H1 (cell line): ENCODE measurements around the gene PPP1R14B. TPM values are rescaled to one million over a fixed set of nuclear protein-coding genes. Genes with fewer than 3 reads are reported as not detected.

Experiments
- CTCF ChIA-PET: fragments of 300-600 bp; sonication (Branson Sonifier 250); formaldehyde crosslinking; loops from one replicate; lab custom pipeline; 2021; ENCODE audit not compliant: partially characterized antibody; lab: Charles Lee
- POLR2A ChIA-PET: fragments of 300-600 bp; sonication (Branson Sonifier 250); formaldehyde crosslinking; loops from one replicate; lab custom pipeline; 2021; ENCODE audit warnings: inconsistent platforms; ENCODE audit not compliant: partially characterized antibody; lab: Charles Lee
- DNase-seq, 2 experiments: peaks; one replicate each; pipeline versions ENCODE4 v3.0.0 to v3.0.0-alpha.2; 2010 to 2022; ENCODE audit warnings: low spot score in 2 of 2, low read depth in 1 of 2, mixed read lengths in 1 of 2
- FAIRE-seq: peaks from 2 replicates; lab custom pipeline; 2011; peaks lifted over from hg19 to GRCh38; lab: Jason Lieb, UNC
- H2AFZ ChIP-seq: 2 replicates; pipeline ENCODE4 v1.8.1; 2012; ENCODE audit warnings: low read length, inconsistent platforms
- H2AK5ac ChIP-seq: 2 replicates; pipeline ENCODE4 v1.6.1; 2013; ENCODE audit warnings: low read depth, low read length
- H2BK120ac ChIP-seq: replicated peaks from 2 replicates; pipeline ENCODE3; 2013; ENCODE audit warnings: low read depth, low read length, inconsistent platforms
- H2BK12ac ChIP-seq: 2 replicates; pipeline ENCODE4 v1.6.1; 2013; ENCODE audit warnings: low read depth, low read length
- H2BK15ac ChIP-seq: 2 replicates; pipeline ENCODE4 v1.6.1; 2013; ENCODE audit warnings: low read length
- H2BK20ac ChIP-seq: 2 replicates; pipeline ENCODE4 v1.6.1; 2013; ENCODE audit warnings: low read length
- H2BK5ac ChIP-seq: 2 replicates; pipeline ENCODE4 v1.6.1; 2013; ENCODE audit warnings: low read depth, low read length
- H3K14ac ChIP-seq: 2 replicates; pipeline ENCODE4 v1.6.1; 2013; ENCODE audit warnings: inconsistent platforms; ENCODE audit not compliant: insufficient read length
- H3K18ac ChIP-seq: 2 replicates; pipeline ENCODE4 v1.6.1; 2013; ENCODE audit warnings: low read length; ENCODE audit errors: extremely low read depth
- H3K23ac ChIP-seq: 2 replicates; pipeline ENCODE4 v1.6.1; 2013; ENCODE audit warnings: inconsistent platforms; ENCODE audit not compliant: insufficient read length
- H3K23me2 ChIP-seq: 2 replicates; pipeline ENCODE4 v1.6.1; 2013; ENCODE audit warnings: low read depth, low read length
- H3K27ac ChIP-seq: 2 replicates; pipeline ENCODE4 v1.6.1; 2011; ENCODE audit warnings: low read depth, low read length, inconsistent platforms
- H3K27me3 ChIP-seq, 4 experiments: replicated peaks in 1 of 4; 1 replicate in 1 of 4; 2 replicates in 3 of 4; pipeline versions ENCODE4 v1.6.1 to v1.8.1; 2011 to 2013; ENCODE audit warnings: low read length in 3 of 4, mild to moderate bottlenecking in 3 of 4, inconsistent platforms in 2 of 4, mixed read lengths in 2 of 4, moderate library complexity in 1 of 4; ENCODE audit not compliant: control insufficient read depth in 3 of 4, insufficient read depth in 3 of 4; ENCODE audit errors: extremely low read depth in 1 of 4
- H3K36me3 ChIP-seq, 4 experiments: 2 replicates each; pipeline versions ENCODE4 v1.6.1 to v1.8.1; 2011 to 2013; ENCODE audit warnings: mild to moderate bottlenecking in 4 of 4, low read length in 3 of 4, moderate library complexity in 2 of 4, control low read depth in 1 of 4, inconsistent platforms in 1 of 4; ENCODE audit not compliant: insufficient read depth in 4 of 4, control insufficient read depth in 2 of 4
- H3K4ac ChIP-seq: replicated peaks from 2 replicates; pipeline ENCODE3; 2013; ENCODE audit warnings: low read length, low read depth, mixed read lengths, inconsistent platforms; ENCODE audit not compliant: insufficient read length
- H3K4me1 ChIP-seq, 4 experiments: replicated peaks in 1 of 4; 1 replicate in 1 of 4; 2 replicates in 3 of 4; pipeline versions ENCODE4 v1.6.1 to v1.8.1; 2011 to 2013; ENCODE audit warnings: low read length in 3 of 4, inconsistent platforms in 2 of 4, mixed read lengths in 1 of 4; ENCODE audit not compliant: insufficient read depth in 4 of 4, control insufficient read depth in 3 of 4
- H3K4me2 ChIP-seq, 2 experiments: 2 replicates each; pipeline versions ENCODE4 v1.6.1 to v1.8.1; 2011 to 2013; ENCODE audit warnings: low read depth in 2 of 2, low read length in 2 of 2, control low read depth in 1 of 2, inconsistent platforms in 1 of 2, mild to moderate bottlenecking in 1 of 2; ENCODE audit not compliant: insufficient read depth in 1 of 2
- H3K4me3 ChIP-seq, 4 experiments: fragments of 200-600, 300-600 bp in 1 of 4; sonication (generic), shearing (Covaris generic), sonication (Bioruptor Twin) in 1 of 4; 2 replicates each; pipeline versions ENCODE4 v1.5.1 to v1.8.1; 2011 to 2016; ENCODE audit warnings: low read length in 4 of 4, low read depth in 3 of 4, control low read depth in 2 of 4, inconsistent platforms in 2 of 4, mild to moderate bottlenecking in 2 of 4, mixed read lengths in 1 of 4, moderate library complexity in 1 of 4; ENCODE audit not compliant: insufficient read depth in 2 of 4; ENCODE audit errors: extremely low read depth in 1 of 4
- H3K56ac ChIP-seq: replicated peaks from 2 replicates; pipeline ENCODE3; 2013; ENCODE audit warnings: low read depth, mild to moderate bottlenecking, mixed read lengths, low read length, inconsistent platforms; ENCODE audit not compliant: insufficient read length
- H3K79me1 ChIP-seq: 2 replicates; pipeline ENCODE4 v1.6.1; 2013; ENCODE audit warnings: low read depth, low read length, control low read depth
- H3K79me2 ChIP-seq, 2 experiments: 2 replicates each; pipeline versions ENCODE4 v1.6.1 to v1.8.1; 2012 to 2013; ENCODE audit warnings: low read length in 2 of 2, mild to moderate bottlenecking in 2 of 2, inconsistent platforms in 1 of 2; ENCODE audit not compliant: insufficient read depth in 2 of 2, control insufficient read depth in 1 of 2
- H3K9ac ChIP-seq, 4 experiments: replicated peaks in 1 of 4; 1 replicate in 1 of 4; 2 replicates in 3 of 4; pipeline versions ENCODE4 v1.6.1 to v1.8.1; 2011 to 2013; ENCODE audit warnings: low read depth in 3 of 4, low read length in 3 of 4, control low read depth in 2 of 4, mild to moderate bottlenecking in 2 of 4, moderate library complexity in 2 of 4, inconsistent platforms in 1 of 4; ENCODE audit errors: extremely low read depth in 1 of 4
- H3K9me3 ChIP-seq, 2 experiments: 2 replicates each; pipeline versions ENCODE4 v1.6.1 to v1.8.1; 2012 to 2013; ENCODE audit warnings: mild to moderate bottlenecking in 2 of 2, moderate library complexity in 2 of 2, control low read depth in 1 of 2, inconsistent platforms in 1 of 2, low read depth in 1 of 2, low read length in 1 of 2, mixed read lengths in 1 of 2; ENCODE audit not compliant: insufficient read depth in 2 of 2
- H4K20me1 ChIP-seq, 2 experiments: replicated peaks in 1 of 2; 2 replicates each; pipeline versions ENCODE3 to v1.8.1; 2011 to 2013; ENCODE audit warnings: inconsistent platforms in 2 of 2, low read length in 2 of 2, mild to moderate bottlenecking in 1 of 2; ENCODE audit not compliant: insufficient read depth in 2 of 2, control insufficient read depth in 1 of 2
- H4K5ac ChIP-seq: 2 replicates; pipeline ENCODE4 v1.6.1; 2013; ENCODE audit warnings: low read length, low read depth, mixed read lengths, inconsistent platforms; ENCODE audit not compliant: insufficient read length
- H4K8ac ChIP-seq: 2 replicates; pipeline ENCODE4 v1.8.0; 2013; ENCODE audit warnings: mild to moderate bottlenecking, moderate library complexity, low read length, inconsistent platforms; ENCODE audit not compliant: insufficient read depth; ENCODE audit errors: extremely low read depth
- H4K91ac ChIP-seq: replicated peaks from 2 replicates; pipeline ENCODE3; 2013; ENCODE audit warnings: low read length, mixed read lengths, inconsistent platforms; ENCODE audit not compliant: insufficient read length
- CBX5 ChIP-seq: fragments of 300-800, 300-1000 bp; sonication (generic); IDR thresholded peaks from 2 replicates; pipeline ENCODE4 v1.7.1; 2016; ENCODE audit warnings: antibody characterized with exemption, low read length, low read depth
- SP1 ChIP-seq: IDR thresholded peaks from 2 replicates; pipeline ENCODE4 v1.6.1; 2011; ENCODE audit warnings: low read depth, low read length
- SRF ChIP-seq: IDR thresholded peaks from 2 replicates; pipeline ENCODE4 v1.6.1; 2011; ENCODE audit warnings: mild to moderate bottlenecking, low read depth, low read length, moderate library complexity
- SUZ12 ChIP-seq: fragments of 200-600 bp; sonication (generic); IDR thresholded peaks from 2 replicates; pipeline ENCODE4 v1.6.1; 2012; ENCODE audit warnings: mild to moderate bottlenecking, inconsistent platforms, low read length, moderate library complexity, mixed read lengths
- YY1 ChIP-seq: IDR thresholded peaks from 2 replicates; pipeline ENCODE4 v1.6.1; 2011; ENCODE audit warnings: low read depth, mild to moderate bottlenecking, low read length
- WGBS, 2 experiments: shearing (Covaris generic) in 1 of 2; methylation state at CpG; one replicate each; pipeline versions ENCODE4 v1.1.6 to v1.1.7; 2013 to 2015; ENCODE audit warnings: low lambda C conversion rate in 2 of 2, mixed read lengths in 2 of 2, inconsistent platforms in 1 of 2, low coverage in 1 of 2, missing lambda C conversion rate in 1 of 2; ENCODE audit not compliant: insufficient replicate concordance in 2 of 2, insufficient coverage in 1 of 2, insufficient read length in 1 of 2; ENCODE audit errors: extremely low coverage in 1 of 2, missing lambda C conversion rate in 1 of 2; 5-methylcytosine and 5-hydroxymethylcytosine counted together
- polyA plus RNA-seq, 7 experiments: library from polyadenylated mRNA; depleted of rRNA in 3 of 7; stranded (reverse) in 5 of 7; unstranded in 2 of 7; fragments of >200 nt in 5 of 7; fragments of 200-250 nt in 2 of 7; gene quantifications; 1 replicate in 5 of 7; 2 replicates in 1 of 7; 4 replicates in 1 of 7; pipeline versions ENCODE4 v1.2.1 to v1.2.3, GENCODE V29; 2011 to 2013; ENCODE audit warnings: missing spikeins in 2 of 7, mixed read lengths in 2 of 7
- total RNA-seq: library from RNA; stranded (reverse); fragmentation: NEBNext Ultra II Directional; extraction: Animal tissue kit (Norgen Biotek cat#: 25700); gene quantifications from 2 replicates; pipeline ENCODE4 v1.2.1, GENCODE V29; 2021
- TF ChIP-seq, protein P1 (sequence below): IDR thresholded peaks from 2 replicates; pipeline ENCODE4 v1.6.1; 2012; ENCODE audit warnings: inconsistent platforms

PPP1R14B gene
- total and polyA plus RNA-seq, 2 of the 8 experiments (the other 6 are each of a cell fraction or from before 2014, with no cell fraction given): 265 to 419 TPM

DNA sequence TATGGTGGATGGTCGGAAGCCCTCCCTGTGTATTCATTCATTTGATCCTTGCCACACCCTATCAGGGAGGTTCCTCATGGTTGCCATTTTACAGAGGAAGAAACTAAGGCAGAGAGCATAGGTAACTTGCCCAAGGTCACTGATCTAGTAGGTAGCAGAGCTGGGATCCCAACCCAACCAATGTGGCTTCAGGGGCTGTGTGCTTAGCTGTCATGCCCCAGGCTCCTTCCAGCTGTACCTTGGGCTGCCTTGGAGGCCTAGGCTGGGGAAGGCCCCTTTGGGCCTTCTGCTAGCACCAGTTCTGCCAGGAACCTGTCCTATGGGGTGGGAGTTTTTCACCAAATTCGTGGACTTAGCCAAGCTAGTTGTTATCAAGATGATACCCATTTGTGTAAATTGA is 29.1 kb upstream of the PPP1R14B start:
- no peak overlapping the region for H3K14ac ChIP-seq
- H3K18ac ChIP-seq: no peak overlapping the region
- no peak overlapping the region for H2BK12ac ChIP-seq
- no peak overlapping the region for H3K4ac ChIP-seq
- no peaks in the 10 kb centered on the region for H4K20me1 ChIP-seq
- WGBS, 2 experiments: 81% methylated on average over 2 of the region's 2 CpGs; no CpG with 5 or more reads in 1 of the 2 experiments
- H3K79me1 ChIP-seq: no peaks in the 10 kb centered on the region; the same call in 1 of the 2 replicates
- peaks cover 0 to 5% (median 2%) of the 10 kb centered on the region in 4 experiments; a peak in 1 of 7 replicates for H3K4me1 ChIP-seq
- H3K27ac ChIP-seq: no peak overlapping the region
- FAIRE-seq (no peak), DNase-seq (no peak)
- H4K8ac ChIP-seq: no peak overlapping the region
- H4K91ac ChIP-seq: no peak overlapping the region
- no peaks in the 10 kb centered on the region; a peak in 1 of 8 replicates for H3K36me3 ChIP-seq
- no peak overlapping the region for H2AFZ ChIP-seq
- H2BK15ac ChIP-seq: no peak overlapping the region
- POLR2A ChIA-PET: interaction anchor here (0.6 to 0.8 kb wide), 2 partner anchors 18 to 32 kb away, joined by 3 read pairs; no protein-coding TSS in a partner anchor
- no peak overlapping the region for H2BK120ac ChIP-seq
- no peak overlapping the region for H3K56ac ChIP-seq
- no peak overlapping the region for H3K9ac ChIP-seq
- no peaks in the 10 kb centered on the region for H3K23me2 ChIP-seq
- H2AK5ac ChIP-seq: no peak overlapping the region
- no peaks in the 10 kb centered on the region for H3K27me3 ChIP-seq
- peak overlapping the region; percentile 35; the same call in 1 of the 2 replicates for H2BK5ac ChIP-seq
- no peaks in the 10 kb centered on the region for H3K9me3 ChIP-seq
- no peak overlapping the region for H2BK20ac ChIP-seq
- H3K23ac ChIP-seq: no peak overlapping the region
- H3K4me3 ChIP-seq: no peak overlapping the region
- no peak overlapping the region for H3K4me2 ChIP-seq
- no peak overlapping the region for H4K5ac ChIP-seq
- H3K79me2 ChIP-seq: 0 out of 4 replicates have a peak, but pooled peaks cover 0 to 4% of the 10 kb centered on the region in 2 experiments
- CTCF ChIA-PET: interaction anchor here (0.6 to 13.7 kb wide), 8 partner anchors 13 to 1890 kb away, joined by 3 to 168 read pairs (median 4); partner anchors contain the start of genes CATSPERZ, ESRRA and PLCB3
- TF ChIP-seq SUZ12 (no peak), YY1 (no peak), CBX5 (no peak), SRF (no peak), SP1 (no peak)
- TF ChIP-seq, protein P1, sequence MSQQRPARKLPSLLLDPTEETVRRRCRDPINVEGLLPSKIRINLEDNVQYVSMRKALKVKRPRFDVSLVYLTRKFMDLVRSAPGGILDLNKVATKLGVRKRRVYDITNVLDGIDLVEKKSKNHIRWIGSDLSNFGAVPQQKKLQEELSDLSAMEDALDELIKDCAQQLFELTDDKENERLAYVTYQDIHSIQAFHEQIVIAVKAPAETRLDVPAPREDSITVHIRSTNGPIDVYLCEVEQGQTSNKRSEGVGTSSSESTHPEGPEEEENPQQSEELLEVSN: no peak
